Transverse colon (tissue), 4 donors: ENCODE data around the gene LAMB4. TPM values are rescaled to one million over a fixed set of nuclear protein-coding genes. Genes with fewer than 3 reads are reported as not detected.

Source experiments
- DNase-seq: peaks from one replicate; pipeline ENCODE4 v3.0.0-alpha.2; 2019
- H3K27ac ChIP-seq, 4 donors: fragments of 200-600 bp; sonication (generic); 2 replicates each; pipeline ENCODE4 v1.5.1; 2016 to 2018; ENCODE audit warnings: inconsistent platforms in 4 of 4
- H3K27me3 ChIP-seq: fragments of 200-600 bp; sonication (generic); 2 replicates; pipeline ENCODE4 v1.5.1; 2017; ENCODE audit warnings: inconsistent platforms
- H3K36me3 ChIP-seq, 4 donors: fragments of 200-600 bp; sonication (generic); 2 replicates each; pipeline ENCODE4 v1.5.1; 2017 to 2019; ENCODE audit warnings: inconsistent platforms in 4 of 4
- H3K4me1 ChIP-seq, 4 donors: fragments of 200-600 bp; sonication (generic); 2 replicates each; pipeline ENCODE4 v1.5.1; 2017 to 2020; ENCODE audit warnings: inconsistent platforms in 4 of 4
- H3K4me3 ChIP-seq, 4 donors: fragments of 200-600 bp; sonication (generic); 1 replicate in 1 of 4; 2 replicates in 3 of 4; pipeline versions ENCODE4 v1.5.1 to v1.6.1; 2017 to 2019; ENCODE audit warnings: inconsistent platforms in 4 of 4
- H3K9me3 ChIP-seq, 2 donors: fragments of 200-600 bp; sonication (generic); 2 replicates each; pipeline ENCODE4 v1.5.1; 2017 to 2019; ENCODE audit warnings: inconsistent platforms in 2 of 2
- CTCF ChIP-seq, 5 experiments: fragments of 200-600 bp in 3 of 5; fragments of 450-650 bp in 2 of 5; sonication (generic) in 3 of 5; IDR thresholded peaks; 1 replicate in 2 of 5; 2 replicates in 3 of 5; pipeline ENCODE4 v1.5.1; 2016 to 2017; ENCODE audit warnings: antibody characterized with exemption in 5 of 5, inconsistent platforms in 3 of 5, mild to moderate bottlenecking in 2 of 5, moderate library complexity in 1 of 5
- EP300 ChIP-seq: sonication (generic); formaldehyde crosslinking; IDR thresholded peaks from one replicate; pipeline ENCODE4 v1.6.1; 2017; ENCODE audit warnings: antibody characterized with exemption, low read depth
- POLR2A ChIP-seq: fragments of 450-650 bp; IDR thresholded peaks from one replicate; pipeline ENCODE4 v1.6.1; 2016; ENCODE audit warnings: antibody characterized with exemption, mild to moderate bottlenecking, moderate library complexity
- POLR2AphosphoS5 ChIP-seq, 3 donors: sonication (generic); formaldehyde crosslinking; IDR thresholded peaks; one replicate each; pipeline ENCODE4 v1.6.1; 2016; ENCODE audit warnings: antibody characterized with exemption in 3 of 3
- WGBS, 2 donors: methylation state at CpG; one replicate each; pipeline ENCODE4 v1.1.5; 2018; ENCODE audit warnings: low coverage in 1 of 2; 5-methylcytosine and 5-hydroxymethylcytosine counted together
- in situ Hi-C, 4 donors: fragments of 200-750 bp; cut with MboI; loops; one replicate each; pipeline versions ENCODE4 v1.15.0 to v1.15.1; 2017; ENCODE audit warnings: low sequenced_read_pairs in 3 of 4, low pct_ligation_motif_present in 1 of 4, low pct_unique_long_range_greater_than_20kb in 1 of 4
- intact Hi-C: fragments of 100-400 bp; cut with DNase I; formaldehyde crosslinking; loops from one replicate; pipeline ENCODE4 v1.15.1; 2023; ENCODE audit warnings: low total_unique reads
- total RNA-seq, 4 donors: library from RNA; depleted of rRNA; stranded (reverse); fragments of >200 nt; gene quantifications; one replicate each; pipeline ENCODE4 v1.1.0, GENCODE V29; 2016

Gene LAMB4
- total RNA-seq, 4 donors from 2014 or later, result not detected

- Histone ChIP-seq H3K4me1 (peaks cover 30 to 82% (median 60%) of the 10 kb centered on the region in 4 donors), H3K27me3 (no peaks in the 10 kb centered on the region), H3K36me3 (no peaks in the 10 kb centered on the region), H3K4me3 (no peak overlapping the region), H3K9me3 (no peaks in the 10 kb centered on the region), H3K27ac (peak overlapping the region; percentile 69 to 89 (median 82))
- in situ Hi-C loops (no loop called here), intact Hi-C loops (no loop called here)
- 41% methylated on average over 6 to 7 of the region's 7 CpGs for WGBS, 2 donors
- no peak for DNase-seq
- TF ChIP-seq EP300, result no peak
- peak in 1 of 3 donors; percentile 8 for TF ChIP-seq POLR2AphosphoS5 (IDR thresholded peaks at IDR 0.05)
Measured at GRCh38 chr7:107996072-107996882, 133.9 kb downstream of the LAMB4 start.

- DNase-seq, result no peak
- peak in 2 of 3 donors; percentile 8 to 26 for TF ChIP-seq POLR2AphosphoS5 (IDR thresholded peaks at IDR 0.05)
- TF ChIP-seq EP300, result no peak
- in situ Hi-C loops (no loop called here), intact Hi-C loops (no loop called here)
- Histone ChIP-seq H3K4me3 (no peak overlapping the region), H3K9me3 (no peaks in the 10 kb centered on the region), H3K4me1 (peaks cover 27 to 74% (median 52%) of the 10 kb centered on the region in 4 donors), H3K36me3 (no peaks in the 10 kb centered on the region), H3K27ac (peak overlapping the region; percentile 69 to 89 (median 82)), H3K27me3 (no peaks in the 10 kb centered on the region)
- WGBS, 2 donors, result 22 to 30% methylated on average over 3 to 6 of the region's 6 CpGs
Measured at GRCh38 chr7:107995184-107996071, 134.7 kb downstream of the LAMB4 start.

- intact Hi-C loops (no loop called here), in situ Hi-C loops (no loop called here)
- H3K9me3 ChIP-seq, result no peaks in the 10 kb centered on the region
- TF ChIP-seq EP300 (no peak), POLR2A (no peak), CTCF (IDR thresholded peaks at IDR 0.05) (no peak), POLR2AphosphoS5 (IDR thresholded peaks at IDR 0.05) (no peak)
- WGBS, 2 donors, result 20 to 23% methylated on average over 2 of the region's 2 CpGs
- peaks cover 26 to 69% (median 51%) of the 10 kb centered on the region in 4 donors for H3K4me1 ChIP-seq
- no peaks in the 10 kb centered on the region for H3K27me3 ChIP-seq
- H3K4me3 ChIP-seq, result no peak overlapping the region
- peak overlapping the region; percentile 69 to 89 (median 82) for H3K27ac ChIP-seq
- no peak for DNase-seq
- H3K36me3 ChIP-seq, result no peaks in the 10 kb centered on the region
Measured at GRCh38 chr7:107994421-107995030, 135.6 kb downstream of the LAMB4 start.

GRCh38 chr7:107993891-107994291, 136.3 kb downstream of the LAMB4 start:
- Histone ChIP-seq H3K4me1 (peaks cover 23 to 64% (median 49%) of the 10 kb centered on the region in 4 donors), H3K27me3 (no peaks in the 10 kb centered on the region), H3K27ac (peak overlapping the region; percentile 69 to 89 (median 82)), H3K4me3 (no peak overlapping the region), H3K9me3 (no peaks in the 10 kb centered on the region), H3K36me3 (peaks cover 0 to 5% (median 0%) of the 10 kb centered on the region in 4 donors)
- WGBS, 2 donors, result 20 to 42% methylated on average over 1 of the region's 1 CpG
- intact Hi-C loops, result no loop called here
- TF ChIP-seq EP300, result no peak
- no peak for TF ChIP-seq POLR2A
- TF ChIP-seq POLR2AphosphoS5 (IDR thresholded peaks at IDR 0.05), result no peak
- TF ChIP-seq CTCF (IDR thresholded peaks at IDR 0.05), result no peak
- DNase-seq, result peak; percentile 59
- in situ Hi-C loops, result no loop called here
